GM06990 (cell line): ENCODE data around the gene LENEP.

Experiments used
- DNase-seq: peaks from one replicate; pipeline ENCODE4 v3.0.0-alpha.2; 2011; ENCODE audit not compliant: insufficient read length; ENCODE audit errors: extremely low read depth
- H3K27me3 ChIP-seq: replicated peaks from 2 replicates; pipeline ENCODE4 v1.6.0; 2011; ENCODE audit warnings: low read length; ENCODE audit not compliant: control insufficient read depth, insufficient read depth
- H3K36me3 ChIP-seq: 2 replicates; pipeline ENCODE4 v1.5.1; 2011; ENCODE audit warnings: low read length; ENCODE audit not compliant: control insufficient read depth, insufficient read depth
- H3K4me3 ChIP-seq: replicated peaks from 2 replicates; pipeline ENCODE4 v1.5.1; 2011; ENCODE audit warnings: low read depth, mild to moderate bottlenecking, control low read depth, low read length
- CTCF ChIP-seq: IDR thresholded peaks from 2 replicates; pipeline ENCODE4 v1.5.1; 2011; ENCODE audit warnings: low read length, control low read depth, mild to moderate bottlenecking, inconsistent platforms; ENCODE audit not compliant: insufficient read depth, poor library complexity, severe bottlenecking

Gene LENEP, protein sequence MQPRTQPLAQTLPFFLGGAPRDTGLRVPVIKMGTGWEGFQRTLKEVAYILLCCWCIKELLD

GRCh38 chr1:154993572-154994268 lies at the start of gene LENEP:
TSS of gene LENEP (plus strand) at chr1:154993586. CDS start at chr1:154993608, 22 bp downstream.
- H3K27me3 ChIP-seq: no peaks in the 10 kb centered on the region
- H3K36me3 ChIP-seq: peaks cover 15% of the 10 kb centered on the region
- no peak within 1 kb of the TSS for H3K4me3 ChIP-seq
- DNase-seq: no peak
- TF ChIP-seq CTCF: no peak

DNA sequence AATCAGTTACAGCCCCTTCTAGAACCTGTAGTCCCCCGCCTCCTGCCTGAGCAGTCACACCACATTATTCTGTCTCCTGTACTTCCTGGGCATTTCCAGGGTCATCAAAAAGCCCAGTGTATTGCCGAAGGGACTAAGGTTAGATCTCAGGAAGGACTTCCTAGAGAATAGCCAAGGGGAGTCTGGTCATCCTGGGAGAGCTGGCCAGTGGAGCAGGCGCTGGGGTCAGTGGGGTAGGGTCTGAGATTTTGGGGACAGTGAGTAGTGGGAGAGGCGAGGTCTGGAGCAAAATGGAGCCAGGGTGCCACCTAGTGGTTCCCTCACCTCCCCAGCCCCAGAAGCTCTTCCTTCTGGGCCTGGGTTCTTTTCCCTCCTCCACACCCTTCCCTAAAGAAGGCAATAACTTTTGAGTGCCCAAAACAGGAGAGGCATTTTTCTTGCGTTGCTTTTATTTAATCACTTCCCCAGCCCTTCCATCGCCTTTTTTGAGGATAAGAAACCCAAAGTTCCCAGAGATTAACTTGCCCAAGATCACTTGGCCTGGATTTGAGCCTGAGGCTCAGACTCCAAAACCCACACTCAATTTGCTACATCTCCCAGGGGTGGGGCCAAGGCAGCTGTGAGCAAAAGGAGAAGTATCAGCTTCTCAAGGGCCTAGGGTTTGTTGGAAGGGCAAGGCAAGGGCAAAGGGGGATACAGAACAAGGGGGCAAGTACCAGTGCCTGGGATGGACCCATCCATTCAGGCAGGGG lies 49.6 kb upstream of the LENEP start:
- Histone ChIP-seq H3K4me3 (peak overlapping the region; percentile 19), H3K36me3 (peaks cover 16% of the 10 kb centered on the region), H3K27me3 (no peaks in the 10 kb centered on the region)
- peak; percentile 86 for TF ChIP-seq CTCF
- peak; percentile 48 for DNase-seq

GRCh38 chr1:154944401-154945159 lies 48.8 kb upstream of the LENEP start:
- H3K36me3 ChIP-seq: peaks cover 16% of the 10 kb centered on the region
- no peak for TF ChIP-seq CTCF
- no peak overlapping the region for H3K4me3 ChIP-seq
- no peak for DNase-seq
- H3K27me3 ChIP-seq: no peaks in the 10 kb centered on the region

GRCh38 chr1:154945160-154945961 lies 48.0 kb upstream of the LENEP start:
- Histone ChIP-seq H3K27me3 (no peaks in the 10 kb centered on the region), H3K36me3 (peaks cover 16% of the 10 kb centered on the region), H3K4me3 (no peak overlapping the region)
- DNase-seq: no peak
- TF ChIP-seq CTCF: no peak
